Thyroid gland (tissue), 4 donors: ENCODE data around the gene PTPN14.

ENCODE experiments used
- POLR2A ChIP-seq, 2 donors: fragments of 450-650 bp; IDR thresholded peaks; one replicate each; pipeline ENCODE4 v1.6.1; 2017; ENCODE audit warnings: antibody characterized with exemption in 2 of 2, mild to moderate bottlenecking in 2 of 2, moderate library complexity in 1 of 2
- TF ChIP-seq, protein P1 (sequence below), 6 experiments: fragments of 200-600 bp in 3 of 6; fragments of 450-650 bp in 3 of 6; sonication (generic) in 3 of 6; IDR thresholded peaks; one replicate each; pipeline ENCODE4 v1.5.1; 2016 to 2019; ENCODE audit warnings: antibody characterized with exemption in 6 of 6, mild to moderate bottlenecking in 2 of 6, inconsistent platforms in 1 of 6, moderate library complexity in 1 of 6

- TF ChIP-seq, protein P1, sequence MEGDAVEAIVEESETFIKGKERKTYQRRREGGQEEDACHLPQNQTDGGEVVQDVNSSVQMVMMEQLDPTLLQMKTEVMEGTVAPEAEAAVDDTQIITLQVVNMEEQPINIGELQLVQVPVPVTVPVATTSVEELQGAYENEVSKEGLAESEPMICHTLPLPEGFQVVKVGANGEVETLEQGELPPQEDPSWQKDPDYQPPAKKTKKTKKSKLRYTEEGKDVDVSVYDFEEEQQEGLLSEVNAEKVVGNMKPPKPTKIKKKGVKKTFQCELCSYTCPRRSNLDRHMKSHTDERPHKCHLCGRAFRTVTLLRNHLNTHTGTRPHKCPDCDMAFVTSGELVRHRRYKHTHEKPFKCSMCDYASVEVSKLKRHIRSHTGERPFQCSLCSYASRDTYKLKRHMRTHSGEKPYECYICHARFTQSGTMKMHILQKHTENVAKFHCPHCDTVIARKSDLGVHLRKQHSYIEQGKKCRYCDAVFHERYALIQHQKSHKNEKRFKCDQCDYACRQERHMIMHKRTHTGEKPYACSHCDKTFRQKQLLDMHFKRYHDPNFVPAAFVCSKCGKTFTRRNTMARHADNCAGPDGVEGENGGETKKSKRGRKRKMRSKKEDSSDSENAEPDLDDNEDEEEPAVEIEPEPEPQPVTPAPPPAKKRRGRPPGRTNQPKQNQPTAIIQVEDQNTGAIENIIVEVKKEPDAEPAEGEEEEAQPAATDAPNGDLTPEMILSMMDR (IDR thresholded peaks at IDR 0.05) = no peak
- TF ChIP-seq POLR2A (IDR thresholded peaks at IDR 0.05) = no peak
Measured at GRCh38 chr1:214415131-214415530, 136.3 kb downstream of the PTPN14 start.
